Thymus (tissue), 11 donors: ENCODE data around the gene LNP1. TPM values are rescaled to one million over a fixed set of nuclear protein-coding genes. Genes with fewer than 3 reads are reported as not detected.
A peak's percentile ranks its signal among the peaks of the same experiment; 100 is the strongest.
"Not testable (repeated sequence)": the region's sequence is repeated elsewhere in the genome, so short reads cannot be mapped to it uniquely, and the experiment has no call there.

ENCODE experiments used
- DNase-seq, 9 donors: peaks; one replicate each; pipeline ENCODE4 v3.0.0-alpha.2; 2013; ENCODE audit warnings: low spot score in 9 of 9, low read depth in 6 of 9, missing footprints in 1 of 9
- H3K27ac ChIP-seq, 2 donors: one replicate each; pipeline ENCODE4 v1.5.1; 2013; ENCODE audit warnings: control low read depth in 1 of 2, low read depth in 1 of 2, low read length in 1 of 2, mild to moderate bottlenecking in 1 of 2, moderate library complexity in 1 of 2
- H3K27me3 ChIP-seq, 2 donors: one replicate each; pipeline ENCODE4 v1.5.1; 2013; ENCODE audit warnings: low read length in 1 of 2; ENCODE audit not compliant: control insufficient read depth in 2 of 2, insufficient read depth in 1 of 2
- H3K36me3 ChIP-seq, 2 donors: one replicate each; pipeline ENCODE4 v1.5.1; 2013; ENCODE audit warnings: low read length in 1 of 2, mild to moderate bottlenecking in 1 of 2, moderate library complexity in 1 of 2; ENCODE audit not compliant: control insufficient read depth in 2 of 2, insufficient read depth in 2 of 2
- H3K4me1 ChIP-seq, 2 donors: one replicate each; pipeline ENCODE4 v1.5.1; 2013; ENCODE audit warnings: low read length in 2 of 2; ENCODE audit not compliant: control insufficient read depth in 2 of 2, insufficient read depth in 2 of 2
- H3K4me3 ChIP-seq, 2 donors: one replicate each; pipeline ENCODE4 v1.5.1; 2013; ENCODE audit warnings: low read length in 2 of 2, control low read depth in 1 of 2, mild to moderate bottlenecking in 1 of 2
- H3K9me3 ChIP-seq, 2 donors: one replicate each; pipeline ENCODE4 v1.5.1; 2013; ENCODE audit warnings: low read length in 1 of 2, mild to moderate bottlenecking in 1 of 2; ENCODE audit not compliant: control insufficient read depth in 2 of 2, insufficient read depth in 1 of 2
- WGBS: extraction: QIAGEN DNeasy Blood & Tissue Kit; methylation state at CpG from one replicate; pipeline ENCODE4 v1.1.7; 2013; 5-methylcytosine and 5-hydroxymethylcytosine counted together
- polyA plus RNA-seq: library from polyadenylated mRNA; stranded (reverse); fragments of 200-250 nt; gene quantifications from one replicate; pipeline ENCODE4 v1.2.3, GENCODE V29; 2013
- total RNA-seq: library from RNA; stranded (reverse); fragments of 120-200 nt; gene quantifications from one replicate; pipeline ENCODE4 v1.2.4, GENCODE V29; 2013
- donor health status: healthy.

The LNP1 gene
- total and polyA plus RNA-seq, 2 donors, result 1.6 to 1.7 TPM

- Histone ChIP-seq H3K27me3 (no peaks in the 10 kb centered on the region), H3K36me3 (no peaks in the 10 kb centered on the region), H3K9me3 (no peaks in the 10 kb centered on the region), H3K4me1 (peaks cover 0 to 7% of the 10 kb centered on the region in 2 donors), H3K27ac (no peak overlapping the region), H3K4me3 (no peak overlapping the region)
- DNase-seq, result no peak
- 96% methylated on average over 2 of the region's 2 CpGs for WGBS
Observed at GRCh38 chr3:100436951-100437350, 35.6 kb downstream of the LNP1 start.

GRCh38 chr3:100437721-100438622 lies 36.6 kb downstream of the LNP1 start:
- Histone ChIP-seq H3K27me3 (no peaks in the 10 kb centered on the region), H3K4me3 (no peak overlapping the region), H3K4me1 (peaks cover 0 to 7% of the 10 kb centered on the region in 2 donors), H3K27ac (no peak overlapping the region), H3K36me3 (no peaks in the 10 kb centered on the region), H3K9me3 (no peaks in the 10 kb centered on the region)
- 97% methylated on average over 3 of the region's 3 CpGs for WGBS
- no peak for DNase-seq

GRCh38 chr3:100438623-100438974 lies 37.3 kb downstream of the LNP1 start:
- Histone ChIP-seq H3K9me3 (no peaks in the 10 kb centered on the region), H3K4me1 (peaks cover 0 to 7% of the 10 kb centered on the region in 2 donors), H3K27ac (no peak overlapping the region), H3K36me3 (no peaks in the 10 kb centered on the region), H3K4me3 (no peak overlapping the region), H3K27me3 (no peaks in the 10 kb centered on the region)
- DNase-seq, result no peak
- 96% methylated on average over 2 of the region's 2 CpGs for WGBS

GRCh38 chr3:100440895-100441294 lies 39.6 kb downstream of the LNP1 start:
- H3K27ac ChIP-seq, result no peak overlapping the region
- no peaks in the 10 kb centered on the region for H3K36me3 ChIP-seq
- no peaks in the 10 kb centered on the region for H3K27me3 ChIP-seq
- H3K9me3 ChIP-seq, result no peaks in the 10 kb centered on the region
- peak in 5 of 9 donors; percentile 11 to 52 (median 18) for DNase-seq
- whole genome bisulfite sequencing, result 57% methylated on average over 3 of the region's 3 CpGs
- H3K4me3 ChIP-seq, result no peak overlapping the region
- peaks cover 0 to 7% of the 10 kb centered on the region in 2 donors for H3K4me1 ChIP-seq

GRCh38 chr3:100443690-100444089 lies 42.4 kb downstream of the LNP1 start:
- Histone ChIP-seq H3K27me3 (no peaks in the 10 kb centered on the region), H3K4me1 (peaks cover 0 to 7% of the 10 kb centered on the region in 2 donors), H3K36me3 (no peaks in the 10 kb centered on the region), H3K27ac (no peak overlapping the region), H3K4me3 (no peak overlapping the region), H3K9me3 (no peaks in the 10 kb centered on the region)
- DNase-seq, result no peak

GRCh38 chr3:100447067-100447466 lies 45.7 kb downstream of the LNP1 start:
- H3K36me3 ChIP-seq, result not testable (repeated sequence)

GRCh38 chr3:100448079-100448478 lies 46.7 kb downstream of the LNP1 start:
- no peak overlapping the region for H3K4me3 ChIP-seq
- WGBS, result 97% methylated on average over 1 of the region's 1 CpG
- no peak overlapping the region for H3K27ac ChIP-seq
- no peaks in the 10 kb centered on the region for H3K27me3 ChIP-seq
- no peaks in the 10 kb centered on the region for H3K9me3 ChIP-seq
- no peak for DNase-seq
- no peaks in the 10 kb centered on the region for H3K36me3 ChIP-seq
- H3K4me1 ChIP-seq, result no peaks in the 10 kb centered on the region

More at GRCh38 chr3:100447067-100447466, 45.7 kb downstream of the LNP1 start:
- H3K4me1 ChIP-seq, H3K27me3 ChIP-seq, DNase-seq, H3K4me3 ChIP-seq, H3K27ac ChIP-seq, H3K9me3 ChIP-seq: not testable (repeated sequence)
- 97% methylated on average over 3 of the region's 3 CpGs for WGBS

- no peaks in the 10 kb centered on the region for H3K36me3 ChIP-seq
- H3K27me3 ChIP-seq, result no peaks in the 10 kb centered on the region
- no peaks in the 10 kb centered on the region for H3K9me3 ChIP-seq
- DNase-seq, result no peak
- H3K4me3 ChIP-seq, result no peak overlapping the region
- no peaks in the 10 kb centered on the region for H3K4me1 ChIP-seq
- no peak overlapping the region for H3K27ac ChIP-seq
- 98% methylated on average over 2 of the region's 2 CpGs for WGBS
Observed at GRCh38 chr3:100449214-100449613, 47.9 kb downstream of the LNP1 start.

- DNase-seq, result no peak
- Histone ChIP-seq H3K4me1 (peaks cover 0 to 10% of the 10 kb centered on the region in 2 donors), H3K27ac (no peak overlapping the region), H3K4me3 (no peak overlapping the region), H3K36me3 (no peaks in the 10 kb centered on the region), H3K27me3 (no peaks in the 10 kb centered on the region), H3K9me3 (no peaks in the 10 kb centered on the region)
- WGBS, result 94% methylated on average over 4 of the region's 4 CpGs
Observed at GRCh38 chr3:100454677-100455076, 53.3 kb downstream of the LNP1 start.
